ENCODE results near the gene BICC1. TPM values are rescaled to one million over a fixed set of nuclear protein-coding genes. Genes with fewer than 3 reads are reported as not detected.

The BICC1 gene
- total and polyA plus RNA-seq, 2 of the 8 experiments (the other 6 are each of a cell fraction or from before 2014, with no cell fraction given), result 0.20 to 0.73 TPM

DNA sequence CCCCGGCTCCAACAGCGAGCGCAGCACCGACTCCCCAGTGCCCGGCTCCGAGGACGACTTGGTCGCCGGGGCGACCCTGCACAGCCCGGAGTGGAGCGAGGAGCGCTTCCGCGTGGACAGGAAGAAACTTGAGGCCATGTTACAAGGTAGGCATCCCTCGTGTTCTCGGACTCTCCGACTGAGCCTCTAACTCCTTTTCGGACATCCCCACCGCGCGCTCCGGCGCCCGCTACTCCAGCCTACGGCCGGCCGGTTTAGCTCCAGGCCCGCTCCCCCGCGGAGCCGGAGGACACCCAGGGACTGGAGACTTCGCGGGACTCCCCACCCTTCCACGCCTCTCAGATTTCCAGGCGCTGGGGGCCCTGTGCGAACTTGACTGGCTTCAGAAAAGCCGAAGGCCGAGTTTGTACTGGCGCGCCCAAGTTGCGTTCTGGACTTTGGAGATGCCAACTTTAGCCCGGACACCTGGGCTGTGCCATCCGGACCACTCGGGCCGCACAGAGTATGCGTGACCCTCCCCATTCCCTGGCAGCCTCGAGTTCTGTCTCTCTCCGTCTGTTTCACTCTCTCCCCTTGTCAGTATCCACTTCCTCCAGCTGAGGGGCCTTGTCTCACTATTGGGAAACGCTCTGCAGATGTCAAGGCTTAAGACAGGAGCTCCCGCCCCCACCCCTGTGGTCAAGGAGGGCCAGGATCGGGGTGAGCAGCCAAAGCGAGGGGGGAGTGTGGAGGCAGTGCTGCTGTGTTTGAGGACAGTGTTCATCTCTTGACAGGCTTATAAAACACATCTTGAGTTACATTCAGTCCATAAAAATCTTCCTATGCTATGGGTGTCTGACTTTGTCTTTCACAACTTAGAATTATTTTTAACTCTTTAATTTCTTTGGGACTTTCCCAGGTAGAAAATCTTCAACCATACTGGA lies 777 bp downstream of the BICC1 start:
- DNase-seq (ENCODE audit: low read depth in 1 of 2, low spot score in 2 of 2), result peak in 1 of 2 experiments; percentile 68
- Histone ChIP-seq H3K79me1 (ENCODE audit: low read depth, low read length) (no peaks in the 10 kb centered on the region; the same call in 1 of the 2 replicates), H4K8ac (ENCODE audit: extremely low read depth, insufficient read depth, low read length) (peak overlapping the region; percentile 51; the same call in 1 of the 2 replicates), H2BK15ac (ENCODE audit: low read length) (no peak overlapping the region), H2AK5ac (ENCODE audit: low read depth, low read length) (no peak overlapping the region), H3K23me2 (ENCODE audit: low read depth, low read length) (peaks cover 12% of the 10 kb centered on the region), H3K4me3 (ENCODE audit: extremely low read depth in 1 of 4, insufficient read depth in 2 of 4, low read depth in 3 of 4, low read length in 4 of 4) (peak overlapping the region; percentile 55 to 87 (median 70)), H2BK12ac (ENCODE audit: low read depth, low read length) (no peak overlapping the region), H2BK5ac (ENCODE audit: low read depth, low read length) (no peak overlapping the region), H4K5ac (ENCODE audit: insufficient read length, low read depth, low read length) (no peak overlapping the region), H3K36me3 (ENCODE audit: control insufficient read depth in 2 of 4, insufficient read depth in 4 of 4, low read length in 3 of 4) (no peaks in the 10 kb centered on the region), H3K9ac (replicated peaks in 1 of 4; ENCODE audit: extremely low read depth in 1 of 4, low read depth in 3 of 4, low read length in 3 of 4) (peak overlapping the region in 3 of 4 experiments; percentile 20 to 44 (median 37); a peak in 3 of 7 replicates), H3K27ac (ENCODE audit: low read depth, low read length) (no peak overlapping the region), H2BK20ac (ENCODE audit: low read length) (no peak overlapping the region), H3K4me2 (ENCODE audit: insufficient read depth in 1 of 2, low read depth in 2 of 2, low read length in 2 of 2) (peak overlapping the region; percentile 99 to 100), H2AFZ (ENCODE audit: low read length) (peak overlapping the region; percentile 86), H2BK120ac (replicated peaks; ENCODE audit: low read depth, low read length) (no peak overlapping the region), H3K4ac (replicated peaks; ENCODE audit: insufficient read length, low read depth, low read length) (no peak overlapping the region), H3K4me1 (replicated peaks in 1 of 4; ENCODE audit: control insufficient read depth in 3 of 4, insufficient read depth in 4 of 4, low read length in 3 of 4) (peaks cover 0 to 8% (median 4%) of the 10 kb centered on the region in 4 experiments; a peak in 4 of 7 replicates), H3K9me3 (ENCODE audit: insufficient read depth in 2 of 2, low read depth in 1 of 2, low read length in 1 of 2) (no peaks in the 10 kb centered on the region), H4K20me1 (replicated peaks in 1 of 2; ENCODE audit: control insufficient read depth in 1 of 2, insufficient read depth in 2 of 2, low read length in 2 of 2) (no peaks in the 10 kb centered on the region), H3K18ac (ENCODE audit: extremely low read depth, low read length) (no peak overlapping the region; the same call in 1 of the 2 replicates), H3K56ac (replicated peaks; ENCODE audit: insufficient read length, low read depth, low read length) (no peak overlapping the region), H3K79me2 (ENCODE audit: control insufficient read depth in 1 of 2, insufficient read depth in 2 of 2, low read length in 2 of 2) (no peaks in the 10 kb centered on the region), H4K91ac (replicated peaks; ENCODE audit: insufficient read length, low read length) (no peak overlapping the region), H3K23ac (ENCODE audit: insufficient read length) (no peak overlapping the region), H3K27me3 (replicated peaks in 1 of 4; ENCODE audit: control insufficient read depth in 3 of 4, extremely low read depth in 1 of 4, insufficient read depth in 3 of 4, low read length in 3 of 4) (peaks cover 7 to 35% (median 27%) of the 10 kb centered on the region in 4 experiments), H3K14ac (ENCODE audit: insufficient read length) (no peak overlapping the region)
- POLR2A ChIA-PET (ENCODE audit: partially characterized antibody), result interaction anchor here (0.6 kb wide), 1 partner anchor 1388 kb away, joined by 3 read pairs; no protein-coding TSS in a partner anchor
- FAIRE-seq, result no peak
- 3% methylated on average over 40 of the region's 53 CpGs; no CpG with 5 or more reads in 1 of the 2 experiments for WGBS, 2 experiments (ENCODE audit: extremely low coverage in 1 of 2, insufficient coverage in 1 of 2, insufficient read length in 1 of 2, insufficient replicate concordance in 2 of 2, low coverage in 1 of 2, low lambda C conversion rate in 2 of 2, missing lambda C conversion rate in 1 of 2)
- CTCF ChIA-PET (ENCODE audit: partially characterized antibody), result interaction anchor here (0.5 to 1.5 kb wide), 7 partner anchors 13 to 331 kb away, joined by 3 to 6 read pairs (median 3); no protein-coding TSS in a partner anchor
- TF ChIP-seq, protein P1, sequence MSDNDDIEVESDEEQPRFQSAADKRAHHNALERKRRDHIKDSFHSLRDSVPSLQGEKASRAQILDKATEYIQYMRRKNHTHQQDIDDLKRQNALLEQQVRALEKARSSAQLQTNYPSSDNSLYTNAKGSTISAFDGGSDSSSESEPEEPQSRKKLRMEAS (IDR thresholded peaks at IDR 0.05), result peak; percentile 59
- TF ChIP-seq EZH2 (IDR thresholded peaks at IDR 0.05; ENCODE audit: low read depth, low read length, severe bottlenecking) (peak; percentile 68), KDM1A (IDR thresholded peaks at IDR 0.05; ENCODE audit: borderline replicate concordance, low read length) (no peak), RXRA (IDR thresholded peaks at IDR 0.05; ENCODE audit: insufficient read depth, low read depth, low read length) (no peak), ASH2L (IDR thresholded peaks at IDR 0.05; ENCODE audit: low read length) (peak; percentile 35), POU5F1 (IDR thresholded peaks at IDR 0.05; ENCODE audit: low read depth, low read length) (no peak), CEBPB (IDR thresholded peaks at IDR 0.05; ENCODE audit: low read depth, low read length) (0 out of 2 replicates have a peak, but pooled peaks have one; percentile 39), CREB1 (IDR thresholded peaks at IDR 0.05) (no peak), MAFK (IDR thresholded peaks at IDR 0.05; ENCODE audit: low read depth, low read length) (no peak), CTBP2 (IDR thresholded peaks at IDR 0.05; ENCODE audit: borderline replicate concordance, insufficient read depth, insufficient read length, low read length) (no peak)
